MM.1S (cell line): ENCODE measurements around the gene PPP1R15A.

Experiments used
- EZH2 ChIP-seq: fragments of 300-600 bp; sonication (generic); optimal IDR thresholded peaks from 2 replicates; pipeline ENCODE3; 2017; ENCODE audit warnings: low read depth, mild to moderate bottlenecking, antibody characterized with exemption, low read length, mixed read lengths
- EZH2phosphoT487 ChIP-seq: fragments of 300-600 bp; sonication (generic); IDR thresholded peaks from 2 replicates; pipeline ENCODE4 v1.6.1; 2018; ENCODE audit warnings: antibody characterized with exemption, low read length
- TF ChIP-seq, protein P1 (sequence below): fragments of 300-600 bp; sonication (generic); IDR thresholded peaks from 2 replicates; pipeline ENCODE4 v1.5.1; 2016; ENCODE audit warnings: antibody characterized with exemption, low read length, mixed read lengths

DNA sequence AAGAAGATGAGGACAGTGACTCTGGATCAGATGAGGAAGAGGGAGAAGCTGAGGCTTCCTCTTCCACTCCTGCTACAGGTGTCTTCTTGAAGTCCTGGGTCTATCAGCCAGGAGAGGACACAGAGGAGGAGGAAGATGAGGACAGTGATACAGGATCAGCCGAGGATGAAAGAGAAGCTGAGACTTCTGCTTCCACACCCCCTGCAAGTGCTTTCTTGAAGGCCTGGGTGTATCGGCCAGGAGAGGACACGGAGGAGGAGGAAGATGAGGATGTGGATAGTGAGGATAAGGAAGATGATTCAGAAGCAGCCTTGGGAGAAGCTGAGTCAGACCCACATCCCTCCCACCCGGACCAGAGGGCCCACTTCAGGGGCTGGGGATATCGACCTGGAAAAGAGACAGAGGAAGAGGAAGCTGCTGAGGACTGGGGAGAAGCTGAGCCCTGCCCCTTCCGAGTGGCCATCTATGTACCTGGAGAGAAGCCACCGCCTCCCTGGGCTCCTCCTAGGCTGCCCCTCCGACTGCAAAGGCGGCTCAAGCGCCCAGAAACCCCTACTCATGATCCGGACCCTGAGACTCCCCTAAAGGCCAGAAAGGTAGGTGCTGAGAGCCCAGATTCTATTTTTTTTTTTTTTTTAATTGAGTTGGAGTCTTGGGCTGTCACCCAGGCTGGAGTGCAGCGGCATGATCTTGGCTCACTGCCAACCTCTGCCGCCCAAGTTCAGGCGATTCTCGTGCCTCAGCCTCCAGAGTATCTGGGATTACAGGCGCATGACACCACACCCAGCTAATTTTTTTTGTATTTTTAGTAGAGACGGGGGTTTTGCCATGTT is 2.3 kb downstream of the PPP1R15A start:
- no peak for TF ChIP-seq EZH2phosphoT487
- no peak for TF ChIP-seq EZH2
- TF ChIP-seq, protein P1, sequence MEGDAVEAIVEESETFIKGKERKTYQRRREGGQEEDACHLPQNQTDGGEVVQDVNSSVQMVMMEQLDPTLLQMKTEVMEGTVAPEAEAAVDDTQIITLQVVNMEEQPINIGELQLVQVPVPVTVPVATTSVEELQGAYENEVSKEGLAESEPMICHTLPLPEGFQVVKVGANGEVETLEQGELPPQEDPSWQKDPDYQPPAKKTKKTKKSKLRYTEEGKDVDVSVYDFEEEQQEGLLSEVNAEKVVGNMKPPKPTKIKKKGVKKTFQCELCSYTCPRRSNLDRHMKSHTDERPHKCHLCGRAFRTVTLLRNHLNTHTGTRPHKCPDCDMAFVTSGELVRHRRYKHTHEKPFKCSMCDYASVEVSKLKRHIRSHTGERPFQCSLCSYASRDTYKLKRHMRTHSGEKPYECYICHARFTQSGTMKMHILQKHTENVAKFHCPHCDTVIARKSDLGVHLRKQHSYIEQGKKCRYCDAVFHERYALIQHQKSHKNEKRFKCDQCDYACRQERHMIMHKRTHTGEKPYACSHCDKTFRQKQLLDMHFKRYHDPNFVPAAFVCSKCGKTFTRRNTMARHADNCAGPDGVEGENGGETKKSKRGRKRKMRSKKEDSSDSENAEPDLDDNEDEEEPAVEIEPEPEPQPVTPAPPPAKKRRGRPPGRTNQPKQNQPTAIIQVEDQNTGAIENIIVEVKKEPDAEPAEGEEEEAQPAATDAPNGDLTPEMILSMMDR = no peak
